8988T (cell line): ENCODE data around the gene SUCO.
"Not testable (repeated sequence)": the region's sequence is repeated elsewhere in the genome, so short reads cannot be mapped to it uniquely, and the experiment has no call there.

Experiments
- DNase-seq: peaks from one replicate; pipeline ENCODE4 v3.0.0; 2011

Gene SUCO

GRCh38 chr1:172612478-172612877, 79.5 kb downstream of the SUCO start:
- no peak for DNase-seq

DNA sequence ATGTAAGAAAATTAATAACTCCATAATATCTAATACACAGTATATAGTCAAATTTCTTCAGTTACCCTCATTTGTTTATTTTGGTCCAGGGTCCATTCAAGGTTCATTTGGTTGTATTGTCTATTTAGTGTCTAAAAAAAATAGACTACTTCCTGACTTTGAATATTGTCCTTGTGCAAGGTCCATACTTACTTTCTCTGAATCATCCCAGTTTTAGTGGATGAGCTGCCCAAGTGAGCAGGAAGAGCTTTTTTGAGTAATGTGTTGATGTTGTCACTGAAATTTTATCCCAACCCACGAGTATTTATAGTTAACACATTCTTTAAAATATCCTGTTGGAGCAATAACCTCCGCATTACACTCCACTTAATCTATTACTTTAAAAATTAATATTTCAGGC, 80.3 kb downstream of the SUCO start:
- DNase-seq = no peak

DNA sequence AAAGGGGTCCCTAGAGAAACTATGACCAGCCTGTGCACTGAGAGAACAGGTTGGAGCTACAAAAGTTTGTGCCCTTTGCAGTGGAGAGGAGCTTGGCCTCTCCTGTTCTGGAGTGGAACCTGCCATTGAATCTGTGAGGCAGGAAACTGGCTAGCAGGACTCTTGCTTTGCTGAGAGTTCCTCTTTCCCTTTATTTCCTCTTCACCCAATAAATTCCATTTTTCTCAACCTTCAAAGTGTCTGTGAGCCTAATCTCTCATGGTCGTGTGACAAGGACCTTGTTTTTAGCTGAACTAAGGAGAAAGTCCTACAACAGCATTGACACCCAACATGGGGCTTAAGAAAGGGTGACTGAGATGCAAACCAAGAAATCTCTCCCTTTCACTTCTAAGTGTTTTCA, 83.2 kb downstream of the SUCO start:
- no peak for DNase-seq

DNA sequence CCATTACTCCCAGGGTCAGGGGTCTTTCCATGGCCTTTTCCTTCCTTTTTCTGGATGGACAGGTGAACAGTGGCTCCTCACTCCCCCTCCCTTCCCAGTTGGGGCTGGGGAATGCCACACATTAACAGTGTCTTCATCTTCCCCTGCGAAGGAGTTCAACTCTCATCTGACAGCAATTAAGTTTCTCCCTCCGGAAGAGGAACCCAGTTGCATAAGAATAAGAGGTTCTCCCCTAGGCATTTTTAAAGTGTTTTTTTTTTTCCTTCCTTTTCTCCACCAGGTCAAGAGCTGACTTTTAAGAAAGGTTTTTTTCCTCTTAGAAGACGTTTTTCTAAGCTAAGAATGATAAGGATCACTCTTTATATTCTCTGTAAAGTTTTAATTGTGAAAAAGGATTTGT, 83.7 kb downstream of the SUCO start:
- DNase-seq = no peak

DNA sequence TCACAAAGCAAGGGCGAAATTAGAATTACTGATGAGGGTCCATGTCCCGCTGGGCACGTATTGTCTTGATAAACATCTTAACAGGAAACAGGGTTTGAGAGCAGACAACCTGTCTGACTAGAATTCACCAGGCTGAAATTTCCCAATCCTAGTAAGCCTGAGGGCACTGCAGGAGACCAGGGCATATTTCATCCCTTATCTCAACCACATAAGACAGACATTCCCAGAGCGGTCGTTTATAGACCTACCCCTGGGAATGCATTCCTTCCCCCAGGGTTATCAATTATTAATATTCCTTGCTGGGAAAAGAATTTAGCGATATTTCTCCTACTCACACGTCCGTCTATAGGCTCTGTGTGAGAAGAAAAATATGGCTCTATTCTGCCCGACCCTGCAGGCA, 87.7 kb downstream of the SUCO start:
- not testable (repeated sequence) for DNase-seq

- DNase-seq = no peak
Measured at GRCh38 chr1:172622541-172622940, 89.6 kb downstream of the SUCO start.

- no peak for DNase-seq
Measured at GRCh38 chr1:172623748-172624147, 90.8 kb downstream of the SUCO start.

DNA sequence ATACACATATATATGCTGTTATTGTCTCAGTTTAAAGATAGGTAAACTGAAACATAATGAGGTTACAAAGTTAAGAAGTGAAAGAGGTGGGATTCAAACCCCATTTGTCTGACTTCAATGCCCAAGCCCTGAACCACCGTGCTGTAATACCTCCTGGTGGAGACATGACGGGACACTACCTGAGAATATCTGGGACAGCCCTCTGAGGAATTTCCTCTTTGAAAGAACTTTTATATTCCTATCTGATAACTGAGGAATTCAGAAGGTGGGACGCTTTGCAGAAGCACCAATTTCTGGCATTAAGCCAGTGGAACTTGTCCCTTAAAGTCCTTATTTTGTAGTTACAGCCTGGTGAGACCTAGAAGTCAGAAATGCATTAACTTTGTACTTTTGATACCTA, 93.9 kb downstream of the SUCO start:
- no peak for DNase-seq

- DNase-seq = no peak
Measured at GRCh38 chr1:172627702-172628101, 94.8 kb downstream of the SUCO start.

DNA sequence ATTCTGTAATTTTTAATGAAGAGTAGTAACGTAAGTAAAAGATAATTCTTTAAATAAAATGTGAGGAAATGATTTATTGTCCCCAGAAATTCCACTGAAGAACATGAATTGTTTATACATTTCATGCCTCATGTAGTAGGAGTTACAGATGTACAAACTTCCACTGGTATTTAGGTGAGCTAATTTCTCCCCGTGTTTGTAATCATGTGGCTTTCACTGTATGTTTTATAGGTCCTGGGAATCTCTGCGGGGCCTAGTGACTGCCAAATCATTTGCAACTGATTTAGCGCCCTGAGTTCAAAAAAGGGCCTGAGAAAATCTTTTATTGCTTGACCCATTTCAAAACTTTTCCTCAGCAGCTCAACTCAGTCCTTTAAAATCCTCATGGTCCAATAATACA, 95.5 kb downstream of the SUCO start:
- no peak for DNase-seq

- DNase-seq = no peak
Measured at GRCh38 chr1:172629170-172629569, 96.2 kb downstream of the SUCO start.

DNA sequence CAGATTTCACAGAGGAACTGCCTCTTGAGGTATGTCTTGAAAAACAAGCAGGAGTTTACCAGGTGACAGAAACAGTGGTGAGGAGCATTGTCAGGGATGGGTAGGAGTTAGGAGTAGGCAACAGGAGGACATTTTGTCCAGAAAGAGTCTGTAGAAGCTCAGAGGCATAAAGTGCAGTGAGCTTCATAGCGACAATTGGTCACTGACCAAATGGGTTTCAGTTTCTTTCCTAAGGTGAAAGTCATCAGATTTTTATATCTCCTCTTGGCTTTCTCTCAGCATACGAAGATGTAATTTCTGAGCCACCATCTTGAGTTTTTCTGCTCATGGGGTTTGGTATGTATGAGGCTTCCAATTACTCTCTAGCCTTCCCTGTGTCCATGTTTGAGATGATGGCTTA, 96.7 kb downstream of the SUCO start:
- no peak for DNase-seq

DNA sequence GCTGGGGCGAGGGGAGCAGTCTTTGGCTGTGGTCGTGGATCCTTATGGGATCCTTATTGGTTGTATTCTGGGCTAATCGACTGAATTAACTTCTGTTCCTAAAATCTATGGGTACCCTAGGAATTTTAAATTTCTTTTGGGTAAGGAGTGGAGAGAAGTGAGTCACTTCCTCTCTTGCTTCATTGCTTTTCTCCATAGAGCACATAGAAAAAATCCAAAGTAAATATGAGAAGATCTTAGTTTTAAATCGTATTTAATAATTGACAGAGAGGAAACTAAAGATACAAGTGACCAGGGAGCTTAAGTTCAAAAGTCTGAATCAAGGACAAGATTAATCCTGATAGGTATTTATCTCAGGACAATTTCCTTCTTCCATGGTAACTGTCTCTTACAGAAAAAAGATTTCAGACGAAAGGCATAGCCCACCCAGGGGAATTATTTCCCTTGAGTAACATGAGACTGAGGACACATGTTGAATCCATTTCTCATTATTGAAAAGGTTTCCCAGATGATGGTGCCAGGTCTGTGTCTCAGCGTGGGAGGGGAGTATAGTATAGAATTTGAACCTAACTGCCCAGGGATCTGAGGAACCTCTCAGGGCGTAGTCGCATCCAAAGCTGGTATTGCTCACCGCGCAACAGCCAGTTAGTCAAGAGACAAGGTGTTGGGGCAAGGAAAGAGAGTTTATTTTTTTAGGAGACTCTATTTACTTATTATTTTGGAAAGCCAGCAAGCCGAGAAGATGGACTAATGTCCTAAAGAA, 97.3 kb downstream of the SUCO start:
- no peak for DNase-seq

DNA sequence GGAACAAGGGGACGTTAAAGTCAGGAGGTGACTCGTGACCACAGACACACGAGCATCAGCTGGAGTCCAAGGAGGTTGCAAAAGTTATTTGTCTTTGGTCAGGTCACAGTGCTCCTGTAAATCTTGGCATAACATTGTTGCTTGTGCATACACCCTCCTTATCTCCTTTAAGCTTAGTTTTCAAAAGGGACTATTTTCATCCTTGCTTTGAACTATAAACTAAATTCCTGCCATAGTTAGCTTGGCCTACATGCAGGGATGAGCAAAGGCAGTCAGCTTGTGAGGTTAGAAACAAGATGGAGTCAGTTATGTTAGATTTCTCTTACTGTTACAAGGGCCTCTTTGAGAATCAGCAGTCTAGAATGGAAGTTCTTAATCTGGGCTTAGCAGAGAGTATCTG, 97.9 kb downstream of the SUCO start:
- DNase-seq = no peak

DNA sequence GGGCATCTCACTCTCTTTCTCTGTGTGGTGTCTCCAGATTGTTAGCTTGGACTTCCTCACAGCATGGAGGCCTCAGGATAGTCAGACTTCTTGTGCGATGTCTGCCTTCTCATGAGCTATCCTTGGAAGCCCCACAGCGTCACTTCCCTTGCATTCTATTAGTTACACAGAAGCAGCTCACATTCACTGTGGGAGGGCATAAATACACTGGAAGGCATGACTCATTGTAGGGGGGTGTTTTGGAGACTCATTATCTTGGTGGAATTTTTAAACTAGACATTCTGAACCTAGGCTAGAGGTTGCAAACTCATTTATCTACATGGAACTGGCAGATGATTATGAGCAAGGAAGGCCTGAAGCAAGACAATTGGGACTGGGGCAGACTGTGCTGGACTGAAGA, 104.6 kb downstream of the SUCO start:
- no peak for DNase-seq

- no peak for DNase-seq
Measured at GRCh38 chr1:172638249-172638648, 105.3 kb downstream of the SUCO start.

- DNase-seq = no peak
Measured at GRCh38 chr1:172638885-172639831, 106.2 kb downstream of the SUCO start.

GRCh38 chr1:172640111-172640510, 107.2 kb downstream of the SUCO start:
- DNase-seq = no peak

GRCh38 chr1:172641492-172641891, 108.5 kb downstream of the SUCO start:
- DNase-seq = no peak

- no peak for DNase-seq
Measured at GRCh38 chr1:172642970-172643369, 110.0 kb downstream of the SUCO start.

GRCh38 chr1:172646653-172647052, 113.7 kb downstream of the SUCO start:
- no peak for DNase-seq

- DNase-seq = no peak
Measured at GRCh38 chr1:172647110-172647564, 114.2 kb downstream of the SUCO start.

GRCh38 chr1:172647987-172648386, 115.0 kb downstream of the SUCO start:
- no peak for DNase-seq
